Measurements from ENCODE around the gene TBC1D7. TPM values are rescaled to one million over a fixed set of nuclear protein-coding genes. Genes with fewer than 3 reads are reported as not detected.

TBC1D7 gene
- total RNA-seq, 1 donor from 2014 or later: 14.6 TPM

DNA sequence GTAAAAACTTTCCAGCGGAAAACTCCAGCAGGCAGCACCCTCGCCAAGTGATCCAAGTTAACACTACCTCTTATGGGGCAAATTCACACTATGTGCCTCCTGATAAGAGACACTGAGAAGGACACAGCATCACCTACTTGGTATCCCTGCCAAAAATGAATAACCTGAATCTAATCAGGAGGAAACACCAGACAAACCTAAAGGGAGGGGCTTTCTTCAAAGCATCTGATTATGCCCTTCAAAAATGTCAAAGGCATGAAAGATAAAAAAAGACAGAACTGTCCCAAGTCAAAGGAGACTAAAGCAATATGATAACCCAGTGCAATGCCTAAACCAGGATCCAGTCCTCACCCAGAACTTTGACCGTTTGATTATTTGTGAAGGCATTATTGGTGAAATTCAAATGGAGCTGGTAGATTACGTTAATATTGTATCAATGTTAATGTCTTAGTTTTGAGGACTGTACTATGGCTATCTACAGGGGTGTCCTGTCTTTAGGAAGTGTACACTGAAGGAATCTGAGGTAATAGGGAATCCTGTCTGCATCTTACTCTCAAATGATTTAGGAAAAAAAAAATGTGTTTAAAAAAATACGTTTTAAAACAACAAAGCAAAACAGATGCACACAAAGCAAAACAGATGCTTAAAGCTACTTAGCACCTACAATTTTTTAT lies 8.3 kb downstream of the TBC1D7 start:
- no peak for DNase-seq (ENCODE audit: low spot score)

DNA sequence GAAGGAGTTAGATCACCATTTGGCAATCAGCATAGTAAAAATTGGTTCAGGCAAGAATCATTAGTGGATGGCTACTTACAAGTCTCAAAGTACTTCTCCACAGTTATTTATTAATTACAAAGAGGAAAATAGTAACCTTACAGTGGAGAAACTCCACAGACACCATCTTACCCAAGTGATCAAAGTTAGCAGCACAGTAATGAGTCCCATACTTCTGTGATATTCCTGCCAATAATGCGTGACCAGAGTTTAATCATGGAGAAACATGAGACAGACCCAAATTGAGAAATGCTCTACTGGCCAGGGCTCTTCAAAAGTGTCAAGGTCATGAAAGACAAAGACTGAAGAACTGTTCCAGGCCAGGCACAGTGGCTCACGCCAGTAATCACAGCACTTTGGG lies 9.5 kb downstream of the TBC1D7 start:
- no peak for DNase-seq (ENCODE audit: low spot score)

DNA sequence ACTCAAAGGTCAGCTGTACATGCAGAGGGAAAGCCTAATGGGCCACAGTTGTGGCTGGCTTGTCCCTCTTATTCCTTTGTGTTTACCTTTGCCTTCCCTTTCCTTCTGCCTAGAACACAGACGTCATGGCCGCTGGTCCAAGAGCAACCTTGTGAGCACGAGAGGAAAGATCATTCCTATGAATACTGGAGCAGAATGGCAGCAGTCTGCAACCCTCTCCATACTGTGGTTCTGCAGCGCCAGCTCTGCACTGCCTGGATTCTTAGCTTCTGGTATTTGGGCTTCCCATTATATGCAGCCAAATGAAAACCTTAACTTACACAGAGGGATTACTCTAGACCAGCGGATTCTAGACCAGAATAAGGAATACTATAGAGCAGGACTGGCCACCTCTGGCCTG lies 12.4 kb downstream of the TBC1D7 start:
- DNase-seq (ENCODE audit: low spot score): no peak

DNA sequence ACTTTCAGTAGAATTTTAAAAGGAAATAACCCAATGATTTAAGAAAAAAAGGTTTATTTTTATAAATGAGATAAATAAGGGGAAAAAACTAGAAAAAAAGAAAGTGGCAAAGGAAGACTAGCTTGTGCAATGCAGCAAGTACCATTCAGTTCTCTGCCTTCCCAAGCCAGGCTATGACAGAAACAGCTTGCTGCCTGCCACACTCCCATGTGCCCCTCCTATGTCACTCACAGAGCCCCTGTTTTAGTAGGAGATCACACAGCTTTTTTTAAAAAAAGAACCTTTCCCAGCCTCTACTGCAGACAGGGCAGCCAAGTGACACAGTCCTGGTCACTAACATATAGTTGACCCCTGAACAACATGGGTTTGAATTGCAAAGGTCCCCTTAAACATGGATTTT lies 13.5 kb downstream of the TBC1D7 start:
- DNase-seq (ENCODE audit: low spot score): no peak

DNA sequence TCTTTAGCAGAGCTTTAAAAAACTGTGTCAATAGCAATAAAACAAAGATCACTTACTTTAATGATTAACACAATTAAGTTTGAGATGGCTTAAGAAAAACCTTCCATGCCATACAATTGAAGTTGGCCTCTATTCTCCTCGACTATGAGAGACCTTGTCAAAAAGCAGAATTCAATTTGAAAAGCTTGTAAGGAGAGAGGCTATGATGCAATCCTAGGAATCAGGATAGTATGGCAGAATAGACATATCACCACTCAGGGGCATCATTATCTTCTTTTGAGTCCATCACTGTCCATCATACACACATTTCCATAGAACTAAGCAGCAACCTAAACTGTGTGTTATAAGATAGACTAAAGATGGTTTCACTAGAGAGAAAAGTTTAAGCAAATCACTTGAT lies 17.2 kb downstream of the TBC1D7 start:
- no peak for DNase-seq (ENCODE audit: low spot score)

DNA sequence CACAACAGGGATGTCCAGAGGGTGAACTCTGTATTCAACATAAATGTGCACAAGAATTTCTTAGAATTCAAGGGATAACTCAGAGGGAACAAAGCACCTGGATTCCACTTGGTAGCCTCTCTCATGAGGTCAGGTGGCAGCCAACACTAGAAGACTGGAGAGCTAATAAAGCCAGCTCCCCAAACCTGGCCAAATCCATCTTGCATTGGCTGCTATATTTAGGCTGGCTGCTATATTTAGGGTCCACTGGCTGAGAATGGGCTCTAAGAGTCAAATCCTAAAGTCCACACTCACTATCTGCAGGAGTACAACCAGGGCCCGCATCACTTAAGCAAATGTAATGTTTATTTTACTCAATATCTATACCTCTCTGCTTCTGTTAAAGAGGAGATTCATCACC lies 20.0 kb downstream of the TBC1D7 start:
- DNase-seq (ENCODE audit: low spot score): no peak

DNA sequence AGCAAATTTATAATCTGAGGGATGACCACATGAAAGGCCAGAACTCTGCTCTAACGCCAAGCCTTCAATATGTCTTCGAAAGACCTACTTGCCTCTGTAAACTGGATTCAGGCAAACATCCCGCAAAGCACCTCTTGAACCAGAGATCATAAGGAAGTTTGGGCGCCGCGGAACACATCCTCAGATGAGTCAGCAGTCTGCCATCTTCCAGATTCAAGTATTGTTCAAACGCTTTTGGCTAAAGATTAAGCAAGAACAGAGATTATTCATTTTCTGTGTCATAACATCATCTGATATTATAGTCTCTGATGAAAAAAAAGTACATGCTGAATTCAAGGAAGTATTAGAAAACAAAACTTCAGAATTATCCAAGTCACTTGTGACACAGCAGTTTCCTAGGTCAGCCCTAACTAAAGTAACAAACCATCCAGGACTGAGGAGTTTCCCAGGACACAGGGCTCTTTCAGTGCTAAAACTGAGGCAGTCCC lies 20.8 kb downstream of the TBC1D7 start:
- no peak for DNase-seq (ENCODE audit: low spot score)

DNA sequence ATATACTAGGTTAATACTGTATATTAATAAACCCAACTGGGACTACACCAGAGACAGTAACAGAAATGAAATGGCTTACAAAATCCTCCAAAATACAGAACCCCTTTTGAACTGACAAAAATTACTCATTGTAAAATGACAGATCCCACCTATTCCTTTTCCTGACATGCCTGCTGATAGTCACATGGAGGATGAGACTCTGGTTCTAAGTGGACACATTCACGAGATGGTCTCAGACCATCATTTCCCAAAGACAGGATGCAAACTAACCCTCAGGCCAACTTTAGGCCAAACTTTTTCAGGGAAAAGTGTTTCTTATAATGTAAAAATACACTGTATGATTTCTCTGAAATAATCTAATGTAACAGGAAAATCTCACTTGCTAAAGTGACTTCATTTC lies 22.5 kb downstream of the TBC1D7 start:
- DNase-seq (ENCODE audit: low spot score): no peak

DNA sequence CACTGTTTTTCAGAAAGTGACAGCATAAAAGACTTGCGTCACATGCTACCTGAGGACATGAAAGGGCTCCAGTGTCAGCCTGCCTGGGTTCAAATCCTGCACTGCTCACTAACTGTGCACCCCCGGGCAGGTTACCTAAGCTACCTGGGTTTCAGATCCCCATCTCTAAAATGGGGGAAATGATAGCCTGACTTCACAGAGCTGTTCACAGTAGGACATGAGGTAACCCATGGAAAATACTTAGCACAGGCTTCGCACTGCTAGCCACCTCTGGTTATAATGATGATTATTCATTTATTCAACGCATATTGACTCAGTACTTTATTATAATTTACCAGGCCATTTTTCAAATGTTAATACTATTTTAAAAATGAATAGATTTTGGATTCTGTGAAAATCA lies 23.0 kb downstream of the TBC1D7 start:
- DNase-seq (ENCODE audit: low spot score): no peak

DNA sequence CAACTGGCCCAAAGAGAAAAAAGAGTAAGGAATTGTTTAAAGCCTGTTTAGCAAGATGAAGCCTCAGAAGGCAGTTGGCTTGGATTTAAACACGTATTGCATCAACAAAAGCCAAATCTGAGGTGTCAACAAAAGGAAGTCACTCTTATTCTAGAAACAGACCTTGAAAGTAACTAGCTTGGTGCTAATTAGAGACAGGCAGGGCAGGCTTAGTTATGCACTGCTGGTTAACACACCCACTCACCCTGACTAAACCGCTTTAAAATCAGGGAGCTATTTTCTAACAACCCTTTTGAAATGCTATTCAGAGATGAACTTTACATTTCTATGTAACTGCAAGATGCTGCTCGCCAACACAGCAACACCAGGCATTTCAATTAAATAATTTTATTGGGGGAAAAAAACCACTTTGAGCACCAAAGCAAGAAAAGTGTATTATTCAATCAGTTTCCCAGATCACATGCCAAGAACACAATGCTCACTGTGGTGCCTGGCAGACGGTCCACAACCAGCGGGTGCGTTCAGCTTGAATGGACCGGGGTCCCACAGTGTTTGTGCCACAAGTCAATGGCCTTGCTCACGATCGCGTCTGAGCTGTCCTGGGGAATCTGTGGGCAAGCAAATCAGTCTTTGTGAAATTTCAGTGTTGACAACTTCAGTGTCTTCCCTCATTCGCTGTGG lies 23.6 kb downstream of the TBC1D7 start:
- no peak for DNase-seq (ENCODE audit: low spot score)

DNA sequence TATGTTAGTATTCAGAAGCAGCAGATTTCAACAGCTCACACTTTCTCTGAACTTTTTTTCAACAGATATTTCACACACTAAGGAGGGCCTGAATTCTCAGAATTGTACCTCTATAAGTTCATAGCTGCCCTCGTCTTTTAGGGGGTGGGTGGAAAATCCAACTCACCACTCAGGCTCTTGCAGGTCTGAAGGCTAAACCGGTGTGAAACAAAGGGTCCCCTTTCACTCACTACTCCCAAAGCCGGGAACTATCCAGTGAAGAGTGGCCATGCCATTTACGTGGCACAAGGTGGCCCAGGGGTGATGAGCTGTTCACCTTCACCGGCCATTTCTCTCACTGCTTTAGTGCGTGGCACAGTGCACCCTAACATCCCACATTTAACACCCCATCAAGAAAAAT lies 24.2 kb downstream of the TBC1D7 start:
- no peak for DNase-seq (ENCODE audit: low spot score)

DNA sequence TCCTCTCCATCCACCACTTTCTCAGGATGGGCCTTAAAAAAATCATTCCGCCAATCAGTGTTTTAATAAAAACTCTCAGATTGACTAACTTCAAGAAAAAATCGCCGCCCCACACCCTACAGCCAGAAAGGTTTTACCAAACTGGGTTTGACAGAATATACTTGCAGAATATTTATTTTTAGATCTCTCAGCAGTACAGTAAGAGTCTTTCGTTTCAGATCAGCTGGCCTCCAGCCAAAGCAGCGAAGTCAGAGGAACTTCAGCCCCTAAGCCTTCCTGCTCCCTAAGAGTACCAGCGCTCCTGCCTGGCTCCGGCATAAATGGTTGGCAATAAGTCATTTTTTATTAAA lies 24.7 kb downstream of the TBC1D7 start:
- DNase-seq (ENCODE audit: low spot score): peak; percentile 70

DNA sequence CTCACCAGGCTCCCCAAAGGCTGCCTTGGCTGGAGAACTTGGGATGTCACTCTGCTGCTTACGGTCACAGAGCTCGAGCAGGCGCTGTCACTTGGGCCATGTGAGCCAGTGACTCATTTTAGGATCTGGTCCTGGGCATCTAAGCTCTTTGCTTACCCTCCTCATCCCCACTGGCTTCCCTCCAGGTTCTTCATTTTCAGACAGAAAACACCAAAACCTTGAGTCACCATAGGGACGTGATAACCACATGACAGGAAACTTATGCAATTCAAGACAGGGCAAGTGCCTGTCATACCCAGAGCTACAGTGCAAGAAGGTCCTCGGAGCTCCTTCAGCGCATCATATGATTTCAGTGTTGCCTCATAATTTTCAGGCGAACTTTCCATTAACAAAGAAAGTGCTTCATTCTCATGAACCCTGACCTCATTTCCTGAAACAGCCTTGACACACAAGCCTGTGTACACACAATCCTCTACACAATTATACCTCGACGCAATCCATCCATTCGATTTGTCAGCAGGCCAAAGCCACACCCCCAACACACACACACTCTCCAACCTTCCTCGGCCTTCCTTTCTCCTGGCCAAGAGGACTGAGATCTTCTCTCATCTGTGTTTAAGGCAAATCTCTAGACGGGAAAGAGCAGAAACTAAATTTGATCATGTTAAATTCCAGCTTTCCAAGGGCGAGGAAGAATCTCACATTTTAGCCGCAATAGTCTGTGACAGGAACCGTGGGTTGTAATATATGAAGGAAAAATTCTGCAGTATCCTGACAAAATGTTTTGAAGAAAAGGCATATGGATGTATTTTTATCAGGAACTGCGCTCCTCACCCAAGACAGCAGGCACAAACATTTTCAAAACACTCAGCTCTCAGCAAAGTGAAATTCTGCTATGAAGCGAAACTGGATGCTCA lies 25.3 kb downstream of the TBC1D7 start:
- peak; percentile 69 for DNase-seq (ENCODE audit: low spot score)

DNA sequence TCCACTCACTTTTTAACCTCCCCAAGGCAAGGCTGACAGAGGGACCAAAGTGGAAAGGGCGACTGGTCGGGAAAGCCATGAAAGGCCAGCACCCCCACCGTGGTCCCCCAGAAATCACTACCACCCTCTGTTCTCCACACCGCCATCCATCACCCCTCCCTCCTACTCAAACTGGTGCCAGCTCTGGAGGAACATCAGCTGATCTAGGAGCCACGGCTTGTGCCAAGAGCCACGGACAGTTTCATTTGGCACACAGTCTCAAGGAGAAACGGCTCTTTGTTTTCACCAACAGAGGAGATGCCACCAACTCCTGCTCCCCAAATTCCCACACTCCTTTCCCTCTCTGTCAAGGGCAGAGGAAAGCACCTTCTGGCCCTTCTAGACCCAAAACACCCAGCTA lies 26.0 kb downstream of the TBC1D7 start:
- no peak for DNase-seq (ENCODE audit: low spot score)

DNA sequence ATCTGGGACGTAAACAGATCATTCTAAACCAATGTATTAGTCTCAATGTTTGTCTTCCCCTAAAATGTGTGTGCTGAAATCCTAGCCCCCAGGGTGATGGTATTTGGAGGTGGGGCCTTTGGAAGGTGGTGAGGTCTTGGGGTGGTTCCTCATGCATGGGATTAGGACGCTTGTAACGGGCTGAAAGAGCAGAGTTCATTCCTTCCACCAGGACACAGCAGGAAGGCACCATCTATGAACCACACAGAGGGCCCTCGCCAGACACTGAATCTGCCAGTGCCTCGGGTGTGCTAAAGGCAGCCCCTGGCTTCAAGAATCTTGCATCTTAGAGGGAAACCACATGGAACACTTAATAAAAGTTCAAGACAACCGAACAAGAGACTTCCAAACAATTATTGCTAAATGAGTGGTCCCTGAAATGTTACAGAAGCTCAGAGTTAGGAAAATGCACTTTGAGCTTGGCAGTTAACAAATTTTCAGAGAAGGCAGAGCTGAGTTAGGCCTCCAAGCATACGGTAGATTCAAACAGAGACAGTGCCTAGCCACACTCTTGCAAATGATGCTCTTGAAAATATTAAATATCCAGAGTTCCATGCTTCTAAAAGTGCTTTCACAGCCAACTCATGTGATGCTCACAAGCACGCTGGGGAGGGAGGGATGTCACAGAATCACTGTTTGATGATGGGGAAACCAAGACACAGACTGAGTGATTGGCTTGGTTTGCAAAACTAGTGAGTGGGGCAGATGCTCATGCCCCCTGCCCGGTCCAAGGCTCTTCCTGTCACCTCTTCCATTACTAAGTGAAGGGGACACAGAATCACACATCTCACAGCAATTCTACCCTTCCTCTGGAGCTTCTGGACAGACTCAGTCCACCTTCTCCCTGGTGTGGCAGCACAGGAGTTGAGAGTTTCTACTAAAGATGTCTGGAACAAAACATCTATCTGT lies 27.4 kb downstream of the TBC1D7 start:
- DNase-seq (ENCODE audit: low spot score): no peak

DNA sequence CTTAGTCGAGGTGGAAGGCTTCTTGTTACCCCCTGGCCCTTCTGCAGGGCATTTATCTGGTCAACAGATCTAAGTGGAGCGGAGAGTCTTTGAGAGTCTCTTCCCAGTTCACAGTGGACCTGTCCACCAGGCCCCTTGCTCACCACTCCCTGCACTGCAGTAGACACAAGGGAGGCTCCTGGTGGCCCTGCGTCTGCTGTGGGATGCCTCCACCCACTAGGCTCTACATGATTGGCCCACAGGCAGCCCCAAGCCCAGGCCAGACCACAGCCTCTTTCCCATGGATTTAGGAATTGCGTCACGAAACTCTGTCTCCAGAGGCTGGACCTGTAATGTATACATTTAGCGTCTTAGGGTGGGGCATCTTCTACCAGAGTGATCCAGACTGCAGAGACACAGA lies 28.4 kb downstream of the TBC1D7 start:
- no peak for DNase-seq (ENCODE audit: low spot score)

DNA sequence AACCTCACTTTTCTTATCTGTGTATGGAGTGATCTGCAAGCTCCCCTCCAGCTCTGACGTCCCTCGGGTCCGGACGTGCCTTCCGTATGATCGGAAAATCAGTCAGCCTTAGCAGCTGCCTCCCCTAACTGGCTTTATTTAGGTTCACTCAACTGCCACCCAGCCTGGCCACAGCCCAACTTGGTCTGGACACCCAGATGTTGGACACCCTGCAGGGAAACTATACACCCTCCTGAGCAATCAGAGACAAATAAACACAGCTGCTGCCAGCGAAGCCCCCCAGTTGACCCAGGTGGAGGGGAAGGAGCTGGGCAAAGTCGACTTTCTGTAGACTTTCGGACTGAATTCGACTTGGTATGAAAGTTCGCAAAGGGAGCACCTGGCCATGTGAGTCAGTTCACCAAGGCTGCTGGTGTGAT lies 28.9 kb downstream of the TBC1D7 start:
- no peak for DNase-seq (ENCODE audit: low spot score)

DNA sequence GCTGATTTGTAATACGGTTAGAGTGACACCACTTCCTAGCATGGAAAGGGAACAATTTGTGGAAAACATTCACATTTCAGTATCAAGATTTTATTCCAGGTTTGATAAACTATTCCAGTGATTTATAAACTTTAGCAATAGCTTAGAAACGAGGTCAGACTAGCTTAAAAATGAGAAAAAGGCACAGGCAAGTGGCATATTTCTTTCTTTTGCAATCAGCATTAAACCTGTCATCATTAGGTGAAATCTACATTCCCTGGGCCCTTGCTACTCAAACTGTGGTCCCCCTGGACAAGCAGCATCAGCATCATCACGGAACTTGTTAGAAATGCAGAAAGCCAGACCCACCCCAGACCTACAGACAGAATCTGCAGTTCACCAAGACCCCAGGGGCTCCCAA lies 29.9 kb downstream of the TBC1D7 start:
- DNase-seq (ENCODE audit: low spot score): no peak

DNA sequence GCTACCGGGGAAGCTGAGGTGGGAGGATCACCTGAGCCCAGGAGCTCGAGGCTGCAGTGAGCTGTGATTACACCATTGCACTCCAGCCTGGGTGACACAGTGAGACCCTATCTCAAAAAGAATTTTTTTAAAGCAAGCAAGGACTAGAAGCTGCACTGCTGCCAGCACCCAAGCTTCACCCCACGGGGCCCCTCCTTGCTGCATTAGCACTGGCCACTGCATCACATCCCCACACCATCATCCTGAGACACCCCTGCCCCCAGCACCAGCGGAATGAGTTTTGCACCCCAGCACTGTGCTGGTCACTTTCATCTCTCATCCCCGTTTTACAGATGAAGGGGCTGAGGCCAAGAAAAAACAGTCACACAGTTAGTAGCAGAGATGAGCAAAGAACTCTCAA lies 30.9 kb downstream of the TBC1D7 start:
- DNase-seq (ENCODE audit: low spot score): no peak

DNA sequence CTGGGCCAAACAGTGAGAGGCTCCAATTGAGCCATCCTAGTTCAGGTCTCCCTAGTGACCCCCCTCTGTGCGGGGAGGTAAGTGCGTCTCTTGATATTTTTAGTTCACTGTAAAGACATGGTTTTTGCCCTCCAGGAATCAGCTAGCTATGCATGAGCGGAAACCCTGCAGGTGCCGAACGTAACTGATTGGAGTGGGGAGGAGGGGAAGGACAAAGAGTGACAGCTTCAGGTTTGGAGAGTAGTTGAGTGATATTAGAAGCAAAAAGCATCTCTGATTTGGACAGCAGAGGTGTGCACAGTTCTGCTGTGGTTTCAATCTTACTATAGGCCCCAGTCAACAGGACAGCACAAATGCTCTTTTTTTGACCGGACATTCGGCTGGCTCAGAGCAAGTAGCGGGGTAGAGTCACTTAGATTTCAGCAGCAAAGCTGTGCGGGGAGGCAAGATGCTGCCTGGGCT lies 31.8 kb downstream of the TBC1D7 start:
- DNase-seq (ENCODE audit: low spot score): no peak

DNA sequence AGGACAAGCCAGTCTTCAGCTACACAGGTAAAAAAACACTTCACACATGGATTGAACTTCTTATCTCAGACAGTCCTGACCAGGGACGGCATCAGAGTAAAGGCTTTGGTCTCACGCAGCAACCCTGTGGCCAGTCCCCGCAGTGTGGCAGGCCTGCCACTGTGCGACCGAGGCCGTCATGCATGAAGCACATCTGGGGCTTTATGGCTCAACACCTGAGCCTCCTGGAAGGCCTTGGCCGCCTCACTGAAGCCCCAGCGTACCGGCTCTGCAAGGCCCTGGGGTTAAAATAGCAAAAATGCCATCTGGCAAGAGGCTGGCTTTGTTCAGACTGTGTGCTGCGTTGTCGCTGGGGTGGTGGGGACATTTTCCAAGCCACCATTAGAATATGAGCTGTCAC lies 32.8 kb downstream of the TBC1D7 start:
- no peak for DNase-seq (ENCODE audit: low spot score)

All from mucosa of gallbladder (tissue), 1 donor.